ENCODE results near the gene IGSF5.

Gene IGSF5

GRCh38 chr21:39726133-39726532 lies 18.9 kb upstream of the IGSF5 start:
- POLR2A ChIA-PET: no interaction called here
- Histone ChIP-seq H3K4me1 (ENCODE audit: control insufficient read depth, insufficient read depth, low read length) (no peaks in the 10 kb centered on the region), H3K36me3 (ENCODE audit: control insufficient read depth in 2 of 2, insufficient read depth in 1 of 2, low read length in 2 of 2) (no peaks in the 10 kb centered on the region), H3K9me3 (ENCODE audit: control insufficient read depth, insufficient read depth, low read depth, low read length) (no peaks in the 10 kb centered on the region), H3K27ac (ENCODE audit: extremely low read depth, low read depth, low read length) (no peak overlapping the region), H3K4me3 (ENCODE audit: low read depth, low read length) (no peak overlapping the region)
- TF ChIP-seq ZNF514 (tag by site-specific recombination; IDR thresholded peaks at IDR 0.05) (no peak), ZNF558 (tag by site-specific recombination; IDR thresholded peaks at IDR 0.05) (no peak), ZNF664 (tag by site-specific recombination; IDR thresholded peaks at IDR 0.05) (no peak), ZNF223 (tag by site-specific recombination; IDR thresholded peaks at IDR 0.05) (no peak), ZNF645 (tag by site-specific recombination; IDR thresholded peaks at IDR 0.05) (no peak), ZNF561 (tag by site-specific recombination; IDR thresholded peaks at IDR 0.05; ENCODE audit: borderline replicate concordance) (no peak), ZNF670 (tag by site-specific recombination; IDR thresholded peaks at IDR 0.05; ENCODE audit: low read depth) (no peak), ZNF529 (tag by site-specific recombination; IDR thresholded peaks at IDR 0.05; ENCODE audit: insufficient replicate concordance) (no peak), ZBTB11 (tag by site-specific recombination; conservative IDR thresholded peaks at IDR 0.05; ENCODE audit: low read depth) (no peak), HOXC10 (CRISPR knock-in tag; IDR thresholded peaks at IDR 0.05) (no peak)
- CTCF ChIA-PET: interaction anchor here (0.7 to 5.5 kb wide), 3 partner anchors 9 to 208 kb away, joined by 3 to 26 read pairs (median 4); no protein-coding TSS in a partner anchor

DNA sequence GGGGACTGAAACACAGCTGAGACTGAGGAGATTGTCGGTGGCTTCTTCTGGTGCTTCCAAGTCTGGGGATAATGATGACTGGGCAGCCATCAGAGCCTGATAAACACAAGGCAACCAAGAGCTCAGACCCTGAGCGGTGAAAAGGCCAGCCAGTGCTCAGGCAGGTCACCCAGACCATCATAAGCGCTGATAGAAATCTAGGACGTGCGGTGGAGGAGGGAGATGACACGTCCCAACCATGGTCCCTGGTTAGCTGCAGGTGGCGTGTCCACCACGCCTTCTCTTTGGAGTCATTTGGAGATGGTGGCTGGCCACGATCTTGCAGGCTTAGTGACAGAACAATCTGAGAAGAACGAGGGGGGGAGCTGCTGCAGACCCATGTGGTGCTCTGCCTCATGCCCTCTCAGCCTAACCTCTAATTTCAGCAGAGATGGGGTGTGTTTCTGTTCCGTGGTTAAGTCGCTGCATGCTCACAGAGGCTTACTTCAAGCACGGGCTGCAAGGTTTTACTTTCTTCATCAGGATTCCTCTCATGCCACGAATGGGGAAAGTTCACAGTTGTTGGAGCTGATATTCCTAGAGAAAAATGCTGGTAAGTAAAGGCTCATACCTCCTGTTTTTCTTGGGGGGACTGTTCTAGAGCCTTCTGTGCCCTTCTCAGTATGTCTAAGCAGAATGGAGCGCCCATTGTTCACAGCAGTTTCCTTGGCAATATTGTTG lies 17.4 kb upstream of the IGSF5 start:
- POLR2A ChIA-PET: no interaction called here
- H3K9me3 ChIP-seq (ENCODE audit: control insufficient read depth, insufficient read depth, low read depth, low read length): no peaks in the 10 kb centered on the region; the same call in 1 of the 2 replicates
- TF ChIP-seq ZNF837 (tag by site-specific recombination; IDR thresholded peaks at IDR 0.05) (no peak), ZNF426 (tag by site-specific recombination; IDR thresholded peaks at IDR 0.05) (no peak), ZNF174 (tag by site-specific recombination; IDR thresholded peaks at IDR 0.05) (no peak), ZNF777 (tag by site-specific recombination; IDR thresholded peaks at IDR 0.05; ENCODE audit: borderline replicate concordance) (no peak), ZNF530 (tag by site-specific recombination; IDR thresholded peaks at IDR 0.05; ENCODE audit: low read depth) (no peak), ZFP41 (tag by site-specific recombination; IDR thresholded peaks at IDR 0.05; ENCODE audit: borderline replicate concordance) (no peak), ZNF350 (tag by site-specific recombination; IDR thresholded peaks at IDR 0.05) (no peak), GLI4 (tag by site-specific recombination; IDR thresholded peaks at IDR 0.05) (no peak), ZBTB11 (tag by site-specific recombination; conservative IDR thresholded peaks at IDR 0.05; ENCODE audit: low read depth) (no peak), ZNF558 (tag by site-specific recombination; IDR thresholded peaks at IDR 0.05) (no peak), ZNF433 (tag by site-specific recombination; IDR thresholded peaks at IDR 0.05; ENCODE audit: low read depth) (no peak), ZBTB20 (tag by site-specific recombination; IDR thresholded peaks at IDR 0.05) (no peak)
- H3K27ac ChIP-seq (ENCODE audit: extremely low read depth, low read depth, low read length): no peak overlapping the region
- no peaks in the 10 kb centered on the region for H3K36me3 ChIP-seq (ENCODE audit: control insufficient read depth in 2 of 2, insufficient read depth in 1 of 2, low read length in 2 of 2)
- CTCF ChIA-PET: interaction anchor here (0.5 to 5.5 kb wide), 4 partner anchors 10 to 393 kb away, joined by 3 to 26 read pairs (median 4); no protein-coding TSS in a partner anchor
- H3K4me1 ChIP-seq (ENCODE audit: control insufficient read depth, insufficient read depth, low read length): no peaks in the 10 kb centered on the region
- no peak overlapping the region for H3K4me3 ChIP-seq (ENCODE audit: low read depth, low read length)
